ENCODE data around the gene ZBTB18.

ZBTB18 gene

GRCh38 chr1:244084763-244085162, 33.7 kb downstream of the ZBTB18 start:
- H3K4me3 ChIP-seq (ENCODE audit: low read length), result no peak overlapping the region
- DNase-seq (ENCODE audit: low read depth), result no peak
- TF ChIP-seq CTCF (IDR thresholded peaks at IDR 0.05; ENCODE audit: insufficient read depth, low read depth, low read length, missing control alignments), result no peak

DNA sequence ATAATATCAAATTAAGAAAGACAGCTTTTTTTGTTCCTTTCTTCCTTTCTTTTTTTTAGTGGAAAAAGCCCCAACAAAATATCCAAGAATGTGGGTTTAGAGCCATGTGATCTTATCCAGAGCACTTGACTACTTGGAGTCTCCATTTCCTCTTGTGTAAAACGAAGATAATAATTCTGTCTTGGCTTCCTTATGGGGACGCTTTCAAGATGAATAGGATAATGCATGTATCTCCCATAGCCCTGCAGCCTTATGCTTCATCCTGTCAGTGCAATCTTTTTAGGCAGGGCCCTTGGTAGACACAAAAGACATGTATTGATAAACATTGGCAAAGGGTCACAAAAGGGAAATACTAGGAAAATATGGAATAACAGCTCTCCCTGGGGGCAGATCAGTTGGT, 34.8 kb downstream of the ZBTB18 start:
- DNase-seq (ENCODE audit: low read depth), result no peak
- H3K4me3 ChIP-seq (ENCODE audit: low read length), result no peak overlapping the region
- TF ChIP-seq CTCF (IDR thresholded peaks at IDR 0.05; ENCODE audit: insufficient read depth, low read depth, low read length, missing control alignments), result no peak

DNA sequence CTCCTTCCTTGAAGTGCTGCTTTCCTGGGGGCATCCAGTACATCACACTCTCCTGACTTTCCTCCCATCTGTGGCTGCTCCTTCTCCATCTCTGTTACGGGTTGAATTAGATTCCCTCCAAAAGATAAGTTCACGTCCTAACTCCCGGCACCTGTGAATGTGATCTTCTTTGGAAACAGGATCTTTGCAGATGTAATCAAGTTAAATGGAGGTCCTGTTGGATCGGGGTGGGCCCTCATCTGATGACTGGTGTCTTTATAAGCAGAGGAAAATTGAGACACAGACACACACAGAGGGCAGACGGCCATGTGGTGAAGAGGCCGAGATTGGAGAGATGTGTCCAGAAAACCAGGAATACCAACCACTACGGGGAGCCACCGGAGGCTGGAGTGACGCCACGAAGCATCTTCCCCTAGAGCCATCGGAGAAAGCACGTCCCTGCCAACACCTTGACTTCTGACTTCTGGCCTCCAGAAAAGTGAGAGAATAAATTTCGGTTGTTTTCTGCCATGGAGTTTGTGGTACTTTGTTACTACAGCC, 36.0 kb downstream of the ZBTB18 start:
- no peak for TF ChIP-seq CTCF (IDR thresholded peaks at IDR 0.05; ENCODE audit: insufficient read depth, low read depth, low read length, missing control alignments)
- no peak overlapping the region for H3K4me3 ChIP-seq (ENCODE audit: low read length)
- no peak for DNase-seq (ENCODE audit: low read depth)

GRCh38 chr1:244087611-244088010, 36.5 kb downstream of the ZBTB18 start:
- TF ChIP-seq CTCF (IDR thresholded peaks at IDR 0.05; ENCODE audit: insufficient read depth, low read depth, low read length, missing control alignments), result no peak
- no peak for DNase-seq (ENCODE audit: low read depth)
- no peak overlapping the region for H3K4me3 ChIP-seq (ENCODE audit: low read length)

- no peak for TF ChIP-seq CTCF (IDR thresholded peaks at IDR 0.05; ENCODE audit: insufficient read depth, low read depth, low read length, missing control alignments)
- DNase-seq (ENCODE audit: low read depth), result no peak
- no peak overlapping the region for H3K4me3 ChIP-seq (ENCODE audit: low read length)
Measured at GRCh38 chr1:244088161-244088560, 37.1 kb downstream of the ZBTB18 start.

DNA sequence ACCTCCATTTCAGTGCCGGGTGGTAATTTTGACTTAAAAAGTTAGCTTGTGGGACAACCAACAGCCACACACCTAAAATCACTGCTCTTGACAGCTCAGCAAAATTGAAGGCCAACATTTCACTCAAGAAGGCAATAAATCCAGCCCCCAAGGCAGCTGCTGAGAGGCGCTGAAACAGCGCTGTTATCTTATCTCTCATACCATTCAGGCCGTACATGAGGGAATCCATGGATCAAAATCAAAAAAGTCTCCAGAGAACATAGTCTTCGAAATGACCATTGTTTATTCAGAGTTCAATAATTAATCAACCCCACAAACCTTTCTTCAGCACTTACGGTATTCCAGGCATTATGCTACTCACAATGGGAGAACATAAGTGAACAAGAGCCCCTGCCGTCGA, 38.5 kb downstream of the ZBTB18 start:
- TF ChIP-seq CTCF (IDR thresholded peaks at IDR 0.05; ENCODE audit: insufficient read depth, low read depth, low read length, missing control alignments), result no peak
- no peak for DNase-seq (ENCODE audit: low read depth)
- no peak overlapping the region for H3K4me3 ChIP-seq (ENCODE audit: low read length)

DNA sequence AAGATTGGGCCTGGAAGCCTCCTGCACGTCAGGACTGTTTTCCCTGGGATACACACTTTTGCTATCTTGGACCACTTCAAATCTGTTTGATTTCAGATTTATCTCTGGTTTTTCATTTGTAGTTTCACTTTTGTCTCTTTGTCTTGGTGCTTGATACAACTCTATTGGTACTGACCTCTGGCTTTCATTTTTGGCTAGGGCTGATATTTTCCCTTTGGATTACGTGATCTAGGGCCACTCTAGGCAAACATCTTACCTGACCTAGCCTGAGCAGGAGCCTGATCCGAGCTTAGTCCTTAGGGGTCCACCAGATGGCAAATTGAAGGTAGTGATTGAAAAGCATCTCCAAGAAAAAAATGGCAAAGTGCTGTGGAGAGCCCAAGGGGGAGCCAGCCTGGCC, 39.6 kb downstream of the ZBTB18 start:
- TF ChIP-seq CTCF (IDR thresholded peaks at IDR 0.05; ENCODE audit: insufficient read depth, low read depth, low read length, missing control alignments), result no peak
- no peak overlapping the region for H3K4me3 ChIP-seq (ENCODE audit: low read length)
- no peak for DNase-seq (ENCODE audit: low read depth)

Measured in epithelial cell of esophagus (primary cell).